K562 (cell line): ENCODE results near the gene FGL2. TPM values are rescaled to one million over a fixed set of nuclear protein-coding genes. Genes with fewer than 3 reads are reported as not detected.
"Not testable (repeated sequence)": the region's sequence is repeated elsewhere in the genome, so short reads cannot be mapped to it uniquely, and the experiment has no call there.

ENCODE experiments used
- ATAC-seq: fragments of 200-7000 bp; cut with Tn5 transposase; 3 replicates; pipeline ENCODE4 v1.9.1; 2020; ENCODE audit warnings: moderate library complexity
- BruUV-seq: library from RNA; stranded (reverse); fragments of 400-500 nt; replicated peaks from 2 replicates; lab custom pipeline; 2021; lab: Mats Ljungman, UMichigan
- CTCF ChIA-PET: fragments of 300-600 bp; formaldehyde crosslinking; extraction: SDS; loops from one replicate; lab custom pipeline; 2021; ENCODE audit warnings: low intra/inter-chr PET ratio; lab: Yijun Ruan, JAX
- POLR2A ChIA-PET: fragments of 300-600, 350-650 bp; sonication (Branson Sonifier 250); formaldehyde crosslinking; extraction: SDS; loops from one replicate; lab custom pipeline; 2021; ENCODE audit warnings: antibody characterized with exemption, inconsistent platforms; lab: Yijun Ruan, JAX
- DNase-seq, 4 experiments: peaks; one replicate each; pipeline versions ENCODE4 v3.0.0 to v3.0.0-alpha.2; 2011 to 2018; ENCODE audit warnings: low spot score in 3 of 4, mixed read lengths in 3 of 4; ENCODE audit errors: extremely low read depth in 1 of 4
- FAIRE-seq: peaks from 2 replicates; lab custom pipeline; 2011; peaks lifted over from hg19 to GRCh38; lab: Jason Lieb, UNC
- H2AFZ ChIP-seq: 2 replicates; pipeline ENCODE4 v1.6.0; 2011; ENCODE audit warnings: low read depth, low read length, control low read depth, inconsistent platforms
- H3K27ac ChIP-seq: fragments of 200-600 bp; 3 replicates; pipeline ENCODE4 v1.8.0; 2011; ENCODE audit warnings: low read depth, mild to moderate bottlenecking, control low read depth, inconsistent platforms, low read length, moderate library complexity, mixed read lengths; ENCODE audit errors: extremely low read depth
- H3K27me3 ChIP-seq, 2 experiments: fragments of 300-600 bp in 1 of 2; 2 replicates in 1 of 2; 3 replicates in 1 of 2; pipeline versions ENCODE4 v1.6.0 to v1.8.0; 2011; ENCODE audit warnings: inconsistent platforms in 2 of 2, low read length in 2 of 2, mild to moderate bottlenecking in 1 of 2, mixed read lengths in 1 of 2, moderate library complexity in 1 of 2; ENCODE audit not compliant: control insufficient read depth in 2 of 2, insufficient read depth in 2 of 2
- H3K36me3 ChIP-seq: fragments of 300-600 bp; 3 replicates; pipeline ENCODE4 v1.8.0; 2011; ENCODE audit warnings: mild to moderate bottlenecking, low read length, inconsistent platforms; ENCODE audit not compliant: control insufficient read depth, insufficient read depth
- H3K4me1 ChIP-seq, 2 experiments: fragments of 200-600 bp in 1 of 2; replicated peaks in 1 of 2; 2 replicates in 1 of 2; 3 replicates in 1 of 2; pipeline versions ENCODE4 v1.5.1 to v1.8.0; 2011; ENCODE audit warnings: inconsistent platforms in 2 of 2, low read length in 2 of 2, mild to moderate bottlenecking in 1 of 2, mixed read lengths in 1 of 2, moderate library complexity in 1 of 2; ENCODE audit not compliant: control insufficient read depth in 2 of 2, insufficient read depth in 2 of 2
- H3K4me2 ChIP-seq: 2 replicates; pipeline ENCODE4 v1.6.1; 2011; ENCODE audit warnings: low read length, control low read depth, inconsistent platforms, mixed read lengths; ENCODE audit not compliant: insufficient read depth
- H3K4me3 ChIP-seq: fragments of 200-600 bp; sonication (generic), shearing (Covaris generic); 2 replicates; pipeline ENCODE4 v1.5.1; 2016; ENCODE audit warnings: control low read depth, inconsistent platforms
- H3K79me2 ChIP-seq: fragments of 200-600 bp; 3 replicates; pipeline ENCODE4 v1.8.0; 2011; ENCODE audit warnings: low read length, inconsistent platforms; ENCODE audit not compliant: control insufficient read depth, insufficient read depth
- H3K9ac ChIP-seq, 2 experiments: 2 replicates each; pipeline versions ENCODE4 v1.6.0 to v1.6.1; 2011; ENCODE audit warnings: low read depth in 2 of 2, low read length in 2 of 2, control low read depth in 1 of 2, inconsistent platforms in 1 of 2, mild to moderate bottlenecking in 1 of 2, mixed read lengths in 1 of 2; ENCODE audit not compliant: insufficient read depth in 1 of 2
- H3K9me1 ChIP-seq: one replicate; pipeline ENCODE4 v1.6.0; 2011; ENCODE audit warnings: inconsistent platforms, mild to moderate bottlenecking, low read length, moderate library complexity; ENCODE audit not compliant: control insufficient read depth, insufficient read depth
- H3K9me3 ChIP-seq: replicated peaks from 2 replicates; pipeline ENCODE4 v1.5.1; 2011; ENCODE audit warnings: low read depth, low read length, inconsistent platforms; ENCODE audit not compliant: control insufficient read depth, insufficient read depth
- H4K20me1 ChIP-seq: replicated peaks from 2 replicates; pipeline ENCODE4 v1.6.1; 2011; ENCODE audit warnings: low read length, inconsistent platforms, mixed read lengths; ENCODE audit not compliant: control insufficient read depth, insufficient read depth
- CBX3 ChIP-seq, 2 experiments: IDR thresholded peaks; 1 replicate in 1 of 2; 2 replicates in 1 of 2; pipeline ENCODE4 v1.6.1; 2012; ENCODE audit warnings: inconsistent platforms in 2 of 2, low read length in 2 of 2, borderline replicate concordance in 1 of 2, control low read depth in 1 of 2
- EP300 ChIP-seq: IDR thresholded peaks from 2 replicates; pipeline ENCODE4 v1.6.1; 2012; ENCODE audit warnings: low read length, improper control_type of control experiment
- FIP1L1 ChIP-seq: fragments of 200-400 bp; formaldehyde crosslinking; IDR thresholded peaks from 2 replicates; pipeline ENCODE4 v1.6.1; 2018; ENCODE audit warnings: mild to moderate bottlenecking, low read depth, low read length; ENCODE audit not compliant: poor library complexity, severe bottlenecking
- GATA2 ChIP-seq: sonication (generic); formaldehyde crosslinking; IDR thresholded peaks from 2 replicates; pipeline ENCODE4 v1.4.0; 2020; ENCODE audit warnings: mild to moderate bottlenecking, missing genetic modification reagents
- KAT2B ChIP-seq: IDR thresholded peaks from one replicate; pipeline ENCODE4 v1.6.1; 2012; ENCODE audit warnings: low read depth, mild to moderate bottlenecking, control low read depth, inconsistent platforms, low read length, moderate library complexity
- MED1 ChIP-seq: sonication (generic); formaldehyde crosslinking; IDR thresholded peaks from 2 replicates; pipeline ENCODE4 v1.8.1; 2023; ENCODE audit warnings: missing genetic modification reagents, borderline replicate concordance
- PHB2 ChIP-seq: fragments of 450-650 bp; IDR thresholded peaks from 2 replicates; pipeline ENCODE4 v1.6.1; 2017; ENCODE audit warnings: low read depth
- POLR2A ChIP-seq: fragments of 450-650 bp; conservative IDR thresholded peaks from 2 replicates; pipeline ENCODE4 v1.6.1; 2016
- STAG1 ChIP-seq: sonication (generic); formaldehyde crosslinking; IDR thresholded peaks from 2 replicates; pipeline ENCODE4 v1.5.0; 2020; ENCODE audit warnings: missing genetic modification reagents, borderline replicate concordance
- TAF9B ChIP-seq: fragments of 450-650 bp; IDR thresholded peaks from 2 replicates; pipeline ENCODE4 v1.6.1; 2018; ENCODE audit warnings: mild to moderate bottlenecking; ENCODE audit not compliant: partially characterized antibody
- TRIM28 ChIP-seq: fragments of 450-650 bp; IDR thresholded peaks from 2 replicates; pipeline ENCODE4 v1.6.1; 2017
- ZFP30 ChIP-seq: fragments of 250-450 bp; sonication (Bioruptor Pico); IDR thresholded peaks from 2 replicates; pipeline ENCODE4 v1.8.0; 2022; ENCODE audit warnings: moderate library complexity, mild to moderate bottlenecking, inconsistent platforms, borderline replicate concordance
- ZNF79 ChIP-seq: fragments of 250-450 bp; sonication (Bioruptor Pico); IDR thresholded peaks from 2 replicates; pipeline ENCODE4 v1.4.0; 2020; ENCODE audit warnings: low read depth, mild to moderate bottlenecking, moderate library complexity
- WGBS: fragments of 100-300 bp; shearing (Covaris generic); methylation state at CpG from one replicate; pipeline ENCODE4 v1.1.6; 2016; ENCODE audit warnings: low coverage, mixed read lengths; ENCODE audit not compliant: insufficient coverage; ENCODE audit errors: missing lambda C conversion rate; 5-methylcytosine and 5-hydroxymethylcytosine counted together
- in situ Hi-C: fragments of 300-500 bp; cut with MboI; formaldehyde crosslinking; loops from 4 replicates; pipeline ENCODE4 v1.15.0; 2018; ENCODE audit warnings: inconsistent platforms, mixed read lengths
- intact Hi-C: fragments of 100-400 bp; cut with micrococcal nuclease; formaldehyde crosslinking; loops from 2 replicates; pipeline ENCODE4 v1.14.2; 2022
- polyA plus RNA-seq, 8 experiments: library from polyadenylated mRNA; depleted of rRNA in 4 of 8; stranded (reverse) in 5 of 8; unstranded in 3 of 8; fragments of >200 nt; fragmentation: Nextera tagmentation in 2 of 8; fragmentation: Illumina TruSeq in 1 of 8; extraction: Ambion mirVana in 2 of 8; extraction: Trizol in 1 of 8; gene quantifications; 2 replicates each; pipeline versions ENCODE4 v1.2.1 to v1.2.3, GENCODE V29; 2011 to 2014; ENCODE audit warnings: inconsistent platforms in 1 of 8, missing spikeins in 1 of 8
- total RNA-seq, 7 experiments: library from RNA; depleted of rRNA in 6 of 7; stranded (reverse); fragments of >200 nt in 6 of 7; fragmentation: Illumina TruSeq in 2 of 7; extraction: Trizol in 2 of 7; gene quantifications; 2 replicates each; pipeline versions ENCODE4 v1.2.1 to v1.2.3, GENCODE V29; 2011 to 2021; ENCODE audit warnings: low replicate concordance in 1 of 7

The FGL2 gene
- total and polyA plus RNA-seq, 9 of the 15 experiments (the other 6 are each of a cell fraction or from before 2014, with no cell fraction given): 0.11 TPM; not detected in 8

DNA sequence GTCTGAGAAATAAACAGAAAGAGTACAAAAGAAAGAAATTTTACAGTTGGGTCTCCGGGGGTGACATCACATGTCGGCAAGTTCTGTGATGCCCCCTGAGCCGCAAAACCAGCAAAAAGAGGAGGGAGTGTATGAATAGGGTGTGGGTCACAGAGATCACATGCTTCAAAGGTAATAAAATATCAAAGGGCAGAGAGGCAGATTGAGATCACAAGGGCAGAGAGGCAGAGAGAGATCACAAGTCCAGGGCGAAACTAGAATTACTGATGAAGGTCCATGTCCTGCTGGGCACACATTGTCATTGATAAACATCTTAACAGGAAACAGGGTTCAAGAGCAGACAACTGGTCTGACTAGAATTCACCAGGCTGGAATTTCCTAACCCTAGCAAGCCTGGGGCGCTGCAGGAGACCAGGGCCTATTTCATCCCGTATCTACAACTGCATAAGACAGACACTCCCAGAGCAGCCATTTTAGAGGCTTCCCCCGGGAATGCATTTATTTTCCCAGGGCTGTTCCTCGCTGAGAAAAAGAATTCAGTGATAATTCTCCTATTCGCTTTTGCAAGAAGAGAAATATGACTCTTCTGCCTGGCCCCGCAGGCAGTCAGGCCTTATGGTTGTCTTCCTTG is 20.2 kb upstream of the FGL2 start:
- FAIRE-seq, intact Hi-C loops, H3K9me3 ChIP-seq, POLR2A ChIA-PET, in situ Hi-C loops, H3K36me3 ChIP-seq, H3K27ac ChIP-seq, H3K79me2 ChIP-seq, ATAC-seq, H3K27me3 ChIP-seq, H4K20me1 ChIP-seq, H3K4me2 ChIP-seq, DNase-seq, H3K9ac ChIP-seq, H3K9me1 ChIP-seq, H3K4me3 ChIP-seq, H3K4me1 ChIP-seq, H2AFZ ChIP-seq, BruUV-seq: not testable (repeated sequence)
- WGBS: 2% methylated on average over 10 of the region's 10 CpGs
- TF ChIP-seq EP300: peak; percentile 27; the same call in 1 of the 2 replicates
- TF ChIP-seq CBX3 (IDR thresholded peaks at IDR 0.05; ENCODE audit: borderline replicate concordance in 1 of 2, low read length in 2 of 2): 0 out of 3 replicates have a peak, but pooled peaks of 1 of the 2 experiments have one; percentile 33
- 0 out of 2 replicates have a peak, but pooled peaks have one; percentile 38 for TF ChIP-seq TRIM28
- TF ChIP-seq, all 486 proteins: peak for 3; not testable (repeated sequence) for 483
- CTCF ChIA-PET: not testable (repeated sequence)

DNA sequence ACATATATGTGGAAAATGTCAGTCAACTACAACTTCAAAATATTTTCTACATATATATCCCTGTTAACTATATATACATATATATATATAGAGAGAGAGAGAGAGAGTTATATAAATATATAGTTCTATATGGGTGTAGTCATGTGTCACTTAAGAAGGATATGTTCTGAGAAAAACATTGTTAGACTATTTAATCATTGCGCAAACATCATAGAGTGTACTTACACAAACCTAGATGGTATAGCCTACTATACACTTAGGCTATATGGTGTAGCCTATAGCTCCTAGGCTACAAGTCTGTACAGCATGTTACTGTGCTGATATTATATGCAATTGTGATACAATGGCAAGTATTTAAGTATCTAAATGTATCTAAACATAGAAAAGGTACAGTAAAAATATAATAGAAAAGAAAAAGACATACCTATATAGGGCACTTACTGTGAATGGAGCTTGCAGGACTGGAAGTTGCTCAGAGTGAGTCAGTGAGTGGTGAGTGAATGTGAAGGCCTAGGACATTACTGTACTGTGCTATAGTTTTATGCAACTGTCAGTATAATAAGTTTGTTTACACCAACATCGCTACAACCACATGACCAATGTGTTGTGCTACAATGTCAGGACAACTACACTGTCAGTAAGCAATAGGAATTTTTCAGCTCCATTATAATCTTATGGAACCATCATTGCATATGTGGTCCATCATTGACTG is 18.0 kb upstream of the FGL2 start:
- Histone ChIP-seq H3K36me3 (no peaks in the 10 kb centered on the region), H3K4me2 (no peak overlapping the region), H3K27ac (no peak overlapping the region), H4K20me1 (no peaks in the 10 kb centered on the region), H3K9me1 (no peaks in the 10 kb centered on the region), H3K27me3 (no peaks in the 10 kb centered on the region), H2AFZ (no peak overlapping the region), H3K4me3 (no peak overlapping the region), H3K9ac (no peak overlapping the region), H3K4me1 (no peaks in the 10 kb centered on the region), H3K9me3 (peaks cover 1% of the 10 kb centered on the region; the same call in 1 of the 2 replicates), H3K79me2 (no peaks in the 10 kb centered on the region)
- FAIRE-seq (no peak), DNase-seq (no peak), ATAC-seq (no peak)
- BruUV-seq: no TSS peak
- POLR2A ChIA-PET: no interaction called here
- 2% methylated on average over 2 of the region's 2 CpGs for WGBS
- CTCF ChIA-PET: no interaction called here
- intact Hi-C loops: no loop called here
- TF ChIP-seq GATA2 (CRISPR knock-in tag): no peak
- no peak for TF ChIP-seq TAF9B
- no peak for TF ChIP-seq STAG1 (CRISPR knock-in tag)
- no peak for TF ChIP-seq KAT2B
- no peak for TF ChIP-seq MED1 (CRISPR knock-in tag)
- TF ChIP-seq PHB2: no peak
- TF ChIP-seq POLR2A: no peak
- no peak for TF ChIP-seq FIP1L1
- TF ChIP-seq ZFP30: no peak
- TF ChIP-seq ZNF79 (CRISPR knock-in tag): no peak
- in situ Hi-C loops: no loop called here
